ELR (cell line): Measurements from ENCODE around the gene TSHZ2.
A peak's percentile ranks its signal among the peaks of the same experiment; 100 is the strongest.

Experiments
- DNase-seq: peaks from one replicate; pipeline ENCODE4 v3.0.0-alpha.2; 2015; ENCODE audit warnings: low read depth

The TSHZ2 gene

DNA sequence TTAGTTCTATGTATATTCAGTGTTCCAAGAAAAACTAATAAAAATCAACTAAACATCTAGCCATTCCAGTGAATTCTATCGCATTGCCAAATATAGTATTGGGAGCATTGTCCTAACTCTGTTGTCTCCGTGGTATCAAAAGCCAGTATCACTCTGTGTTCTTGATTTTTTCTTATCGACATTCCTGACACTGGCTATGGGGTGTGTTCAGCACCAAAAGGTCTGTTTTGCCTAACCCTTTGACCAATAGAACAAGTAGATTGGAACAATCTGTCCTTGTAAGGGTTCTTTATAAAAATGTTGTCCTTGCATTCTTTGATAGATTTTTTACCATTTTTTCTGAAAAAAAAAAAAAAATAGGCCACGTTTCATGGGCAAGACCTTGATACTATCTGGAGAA lies 161.5 kb downstream of the TSHZ2 start:
- DNase-seq = no peak

DNA sequence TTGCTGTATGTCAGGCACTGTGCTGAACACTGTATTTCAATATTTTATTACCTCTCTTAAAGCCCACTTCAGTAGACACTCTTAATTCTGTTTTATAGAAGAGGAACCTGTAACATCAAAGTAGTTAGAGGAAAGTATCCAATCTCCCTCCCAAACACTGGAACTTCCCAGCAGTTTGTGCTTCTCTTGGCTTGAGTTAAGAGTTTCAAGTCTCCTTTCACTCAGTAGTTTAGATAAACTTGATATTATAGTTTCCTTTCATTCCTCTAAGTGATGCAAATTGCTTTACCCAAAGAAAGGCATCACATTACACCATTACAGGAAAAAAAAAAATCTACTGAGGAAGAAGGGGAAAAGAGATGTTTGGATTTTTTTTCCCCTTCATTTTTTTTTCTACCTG lies 164.3 kb downstream of the TSHZ2 start:
- no peak for DNase-seq

DNA sequence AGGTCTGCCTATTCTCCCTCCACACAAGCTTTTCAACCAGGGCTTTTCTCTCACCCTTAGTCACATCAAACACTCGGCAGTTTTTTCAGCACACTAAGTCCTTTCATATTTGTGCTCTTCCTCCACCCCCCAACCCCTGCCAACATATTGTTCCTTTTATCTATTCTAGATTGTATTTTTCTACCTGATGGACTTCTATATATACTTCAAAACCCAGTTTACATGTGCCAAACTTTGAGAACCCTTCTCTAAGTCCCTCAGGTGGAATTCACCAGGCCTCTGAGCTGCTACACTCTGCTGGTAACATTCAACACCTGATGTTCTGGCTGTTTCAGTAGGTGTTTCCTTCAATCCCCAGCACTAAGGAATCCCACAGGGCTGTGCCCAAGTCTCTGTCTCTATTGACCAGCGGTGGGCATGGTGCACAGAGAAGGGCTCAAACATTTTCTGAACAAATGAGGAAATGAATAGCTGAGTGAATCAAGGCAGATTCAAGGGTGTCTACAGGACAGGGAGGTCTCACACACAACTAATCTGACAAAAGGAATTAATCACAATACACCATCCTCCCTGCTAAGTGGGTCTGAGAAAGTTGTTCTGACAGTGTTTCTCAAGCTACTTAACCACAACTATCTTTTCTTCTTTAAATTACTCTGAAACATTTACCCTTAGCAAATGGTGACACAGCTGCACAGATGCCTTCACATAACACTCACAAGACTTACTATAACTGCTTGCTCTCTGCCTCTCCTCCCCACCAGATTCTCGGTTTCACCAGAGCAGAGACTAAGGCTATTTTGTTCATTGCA lies 166.5 kb downstream of the TSHZ2 start:
- DNase-seq = no peak

DNA sequence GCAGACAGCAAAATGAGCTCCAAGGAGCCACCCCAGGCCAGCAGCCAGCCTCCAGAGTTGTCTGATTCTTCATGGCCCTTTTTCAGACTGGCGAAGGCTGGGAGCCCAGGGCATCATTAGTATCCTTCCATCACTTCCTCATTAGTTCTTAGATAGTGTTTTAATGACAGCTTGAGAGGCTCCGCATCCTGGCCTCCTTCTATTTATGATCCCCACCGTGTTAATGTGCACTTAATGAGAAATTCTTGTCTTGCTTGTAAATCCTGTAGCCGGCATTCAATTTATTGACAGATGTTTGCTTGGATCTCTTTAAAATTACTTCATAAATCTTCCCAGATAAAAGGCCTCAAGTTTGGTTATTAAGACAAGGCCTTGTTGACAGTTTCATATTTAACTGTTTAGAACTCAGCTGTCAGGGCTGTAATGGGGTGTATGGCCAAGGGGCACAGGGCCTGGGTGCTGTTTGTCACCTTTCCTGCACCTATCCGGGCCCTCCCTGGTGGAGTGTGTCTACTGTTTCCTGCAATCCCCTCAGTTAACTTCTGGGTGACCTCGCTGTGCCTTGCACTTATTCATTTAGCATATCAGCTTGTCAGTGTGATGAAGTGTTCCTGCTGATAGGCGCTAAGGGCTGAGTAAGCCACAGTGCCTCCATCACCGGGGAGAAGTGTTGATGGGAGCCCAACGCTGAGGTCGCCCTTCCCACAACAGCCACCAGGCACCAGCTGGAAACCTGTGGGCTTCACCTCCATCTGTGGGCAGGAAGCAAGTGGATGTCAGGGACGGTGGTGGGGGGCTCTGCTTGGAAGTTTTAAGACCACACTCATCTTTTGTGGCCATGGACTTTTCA lies 169.3 kb downstream of the TSHZ2 start:
- DNase-seq = no peak

DNA sequence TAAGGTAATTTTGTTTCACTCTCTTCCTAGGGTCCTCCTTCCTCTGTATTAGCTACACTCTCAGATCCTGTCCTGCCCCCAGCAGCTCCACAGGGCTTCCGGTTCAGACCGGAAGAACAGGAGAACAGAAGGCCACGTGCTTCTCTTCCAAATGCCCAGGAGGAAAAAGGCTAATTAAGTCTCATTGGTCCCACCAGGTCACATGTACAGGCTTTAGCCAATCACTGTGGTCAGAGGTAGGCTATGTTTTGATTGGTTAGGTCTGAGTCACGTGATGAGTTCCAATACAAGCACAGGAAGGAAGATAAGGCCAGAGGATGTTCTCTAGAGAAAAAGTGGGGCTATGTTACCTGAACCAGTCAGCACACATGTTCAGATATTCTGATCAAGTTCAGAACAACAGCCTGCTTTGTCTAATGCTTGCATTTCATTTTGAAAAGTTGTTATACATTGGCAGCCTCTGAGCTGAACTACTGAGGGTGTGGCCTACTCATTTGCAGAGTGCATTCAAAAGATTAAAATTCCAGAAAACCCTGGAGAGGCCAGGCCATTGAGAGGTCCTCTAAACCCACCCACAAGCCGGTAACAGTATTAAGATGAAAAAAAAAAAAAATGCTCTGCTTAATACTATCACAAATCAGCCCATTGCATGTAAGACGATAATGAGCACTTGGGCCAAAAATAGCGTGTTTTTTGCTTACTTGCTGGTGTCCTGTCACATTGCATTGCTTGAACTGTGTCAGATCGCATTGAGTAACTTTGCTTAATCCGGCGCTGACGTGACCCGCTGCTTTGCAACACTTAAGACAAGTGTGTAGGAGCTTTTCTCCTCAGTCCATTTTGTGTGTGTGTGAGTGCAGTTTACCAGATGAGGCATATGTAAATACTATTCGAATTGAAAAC lies 170.3 kb downstream of the TSHZ2 start:
- peak; percentile 1 for DNase-seq

DNA sequence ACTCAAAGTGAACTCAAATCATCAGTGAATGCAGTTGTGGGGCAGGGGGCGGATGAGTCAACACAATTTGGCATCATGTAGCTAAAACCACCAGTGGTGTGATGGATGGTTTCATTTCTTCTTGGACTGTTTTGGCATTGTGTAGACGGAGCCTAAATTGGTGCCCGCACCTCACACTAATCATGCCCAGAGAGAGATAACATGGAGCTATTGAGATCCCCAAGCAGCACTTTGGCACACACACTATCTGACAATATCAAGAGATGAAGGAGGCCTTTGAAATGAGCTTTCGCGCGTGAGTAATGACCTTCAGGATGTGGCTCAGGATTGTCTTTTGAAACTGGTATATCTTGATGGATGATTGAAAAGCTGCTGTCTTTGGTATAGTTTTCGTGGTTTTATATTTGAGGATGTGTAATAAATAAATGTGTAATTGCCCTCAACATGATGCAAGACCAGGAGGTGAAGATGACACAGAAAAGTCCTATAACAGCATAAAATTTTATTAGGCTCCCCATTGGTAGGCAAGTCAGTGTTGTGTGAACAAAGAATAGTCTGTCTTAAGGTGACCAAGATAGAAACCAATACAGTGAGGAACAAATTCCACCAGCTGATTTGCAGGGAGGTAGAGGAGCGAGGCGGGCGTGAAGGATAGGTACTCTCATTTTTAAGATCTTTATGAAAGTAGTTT lies 174.2 kb downstream of the TSHZ2 start:
- no peak for DNase-seq

DNA sequence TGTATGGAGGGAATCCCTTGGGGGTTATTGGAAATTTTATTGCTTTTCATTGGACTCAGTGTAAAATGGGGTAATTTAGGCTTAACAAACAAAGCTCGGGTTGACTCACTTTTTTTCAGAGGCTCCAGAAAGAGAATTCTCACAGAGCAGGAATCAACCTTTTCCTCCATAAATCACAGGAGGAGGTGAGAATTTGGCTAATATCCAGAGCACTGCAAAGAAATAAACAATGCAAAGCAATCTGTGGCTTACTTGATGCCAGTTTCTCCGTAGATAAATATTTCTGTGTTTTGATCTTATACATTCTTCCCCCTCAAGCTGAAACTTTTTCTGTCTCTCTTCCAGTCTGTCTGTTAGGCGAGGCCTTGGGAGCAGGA lies 176.6 kb downstream of the TSHZ2 start:
- no peak for DNase-seq

DNA sequence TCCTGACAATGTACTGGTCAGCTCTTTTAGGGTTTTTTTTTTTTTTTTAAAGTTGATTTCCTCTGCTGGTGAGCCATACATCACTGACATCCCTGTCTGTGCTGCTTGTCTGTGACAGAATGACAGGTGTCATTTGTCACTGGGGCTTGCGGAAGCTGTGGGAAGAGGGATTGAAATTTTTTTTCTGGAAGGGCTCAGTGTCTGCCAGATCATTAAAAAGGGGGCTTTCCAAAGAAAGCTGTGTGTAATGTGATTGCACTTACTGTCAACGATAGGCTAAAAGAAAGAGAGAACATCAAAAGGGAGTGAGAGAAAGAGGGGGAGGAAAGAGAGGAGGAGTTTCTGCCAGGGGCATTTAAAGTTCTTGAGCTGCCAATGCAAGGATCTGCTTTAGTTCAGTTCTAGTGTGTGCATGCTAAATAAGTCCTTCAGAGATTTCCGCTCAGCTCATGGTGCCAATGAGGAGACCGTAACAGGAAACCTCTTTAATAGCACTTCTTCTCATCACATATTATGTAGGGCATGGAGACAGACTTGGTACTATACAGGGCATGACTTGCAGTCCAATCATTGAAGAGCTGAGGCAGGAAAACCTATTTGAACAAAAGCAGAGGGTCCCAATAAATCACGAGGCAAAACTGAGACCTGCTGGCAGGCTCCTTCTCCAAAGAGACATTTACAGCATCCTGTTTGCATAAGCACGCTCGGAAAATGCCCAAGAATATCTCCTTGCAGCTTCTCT lies 177.2 kb downstream of the TSHZ2 start:
- DNase-seq = no peak

DNA sequence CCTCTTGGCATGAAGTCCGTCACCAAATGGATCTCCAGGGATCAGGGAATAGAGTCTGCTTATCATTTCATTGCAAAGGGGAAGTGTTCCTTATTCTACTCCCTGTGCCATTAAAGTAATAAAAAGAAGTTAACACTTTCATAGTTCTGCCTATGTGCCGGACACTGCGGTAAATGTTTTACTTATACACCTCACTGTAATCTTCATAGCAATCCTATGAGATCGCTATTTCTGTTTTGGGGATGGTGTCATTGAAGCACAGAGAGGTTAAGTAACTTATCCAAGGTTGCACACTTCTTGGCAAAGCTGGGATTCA lies 177.7 kb downstream of the TSHZ2 start:
- no peak for DNase-seq

DNA sequence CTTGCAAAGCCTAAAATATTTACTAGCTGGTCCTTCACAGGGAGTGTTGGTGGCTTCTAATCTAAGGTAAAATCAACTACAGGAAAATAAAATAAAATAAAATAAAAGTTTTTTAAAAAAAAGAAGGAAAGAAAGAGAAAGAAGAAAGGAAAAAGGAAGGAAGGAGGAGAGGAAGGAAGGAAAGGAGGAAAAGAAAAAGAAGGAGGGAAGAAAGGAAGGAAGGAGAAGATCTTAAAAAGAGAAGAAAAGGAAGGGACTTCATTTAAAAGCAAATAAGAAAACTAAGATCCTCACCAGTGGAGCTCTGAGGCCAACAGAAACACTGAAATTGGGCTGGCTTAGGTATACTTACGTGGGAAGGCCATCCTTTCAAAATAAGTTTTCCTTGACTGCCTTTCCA lies 178.4 kb downstream of the TSHZ2 start:
- no peak for DNase-seq

DNA sequence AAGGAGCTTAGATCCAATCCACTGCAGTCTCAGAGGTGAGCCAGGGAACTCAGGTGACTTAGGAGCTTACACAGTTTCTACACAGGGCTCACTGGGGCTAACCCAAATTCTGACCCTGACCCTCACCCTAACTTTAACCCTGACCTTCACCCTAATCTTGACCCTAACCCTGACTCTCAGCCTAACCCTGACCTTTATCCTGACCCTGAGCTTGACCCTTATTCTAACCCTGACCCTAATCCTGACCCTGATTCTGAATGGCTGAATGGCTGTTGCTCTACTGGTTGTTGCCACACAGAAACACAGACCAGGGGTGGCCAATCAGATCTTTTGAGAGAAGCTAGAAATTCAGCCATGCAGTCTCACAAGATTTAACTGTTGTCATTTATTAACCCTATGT lies 180.1 kb downstream of the TSHZ2 start:
- no peak for DNase-seq

DNA sequence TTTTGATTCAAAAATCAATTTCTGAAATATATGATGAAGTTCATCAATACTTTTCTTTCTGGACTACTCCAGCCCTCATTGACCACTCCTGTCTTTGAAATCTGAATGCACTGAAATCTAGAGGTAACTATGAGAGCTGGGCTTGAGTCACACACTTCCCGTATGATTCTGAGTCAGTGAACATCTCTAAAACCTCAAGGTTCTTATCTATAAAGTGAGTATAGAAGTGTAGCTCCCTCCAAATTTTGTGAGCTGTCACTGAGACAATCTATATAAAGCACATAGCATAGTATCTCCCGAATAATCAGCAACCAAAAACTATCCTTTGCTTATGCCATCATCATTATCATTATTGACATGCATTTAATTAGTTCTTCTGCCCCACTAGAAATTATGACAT lies 182.4 kb downstream of the TSHZ2 start:
- DNase-seq = no peak

DNA sequence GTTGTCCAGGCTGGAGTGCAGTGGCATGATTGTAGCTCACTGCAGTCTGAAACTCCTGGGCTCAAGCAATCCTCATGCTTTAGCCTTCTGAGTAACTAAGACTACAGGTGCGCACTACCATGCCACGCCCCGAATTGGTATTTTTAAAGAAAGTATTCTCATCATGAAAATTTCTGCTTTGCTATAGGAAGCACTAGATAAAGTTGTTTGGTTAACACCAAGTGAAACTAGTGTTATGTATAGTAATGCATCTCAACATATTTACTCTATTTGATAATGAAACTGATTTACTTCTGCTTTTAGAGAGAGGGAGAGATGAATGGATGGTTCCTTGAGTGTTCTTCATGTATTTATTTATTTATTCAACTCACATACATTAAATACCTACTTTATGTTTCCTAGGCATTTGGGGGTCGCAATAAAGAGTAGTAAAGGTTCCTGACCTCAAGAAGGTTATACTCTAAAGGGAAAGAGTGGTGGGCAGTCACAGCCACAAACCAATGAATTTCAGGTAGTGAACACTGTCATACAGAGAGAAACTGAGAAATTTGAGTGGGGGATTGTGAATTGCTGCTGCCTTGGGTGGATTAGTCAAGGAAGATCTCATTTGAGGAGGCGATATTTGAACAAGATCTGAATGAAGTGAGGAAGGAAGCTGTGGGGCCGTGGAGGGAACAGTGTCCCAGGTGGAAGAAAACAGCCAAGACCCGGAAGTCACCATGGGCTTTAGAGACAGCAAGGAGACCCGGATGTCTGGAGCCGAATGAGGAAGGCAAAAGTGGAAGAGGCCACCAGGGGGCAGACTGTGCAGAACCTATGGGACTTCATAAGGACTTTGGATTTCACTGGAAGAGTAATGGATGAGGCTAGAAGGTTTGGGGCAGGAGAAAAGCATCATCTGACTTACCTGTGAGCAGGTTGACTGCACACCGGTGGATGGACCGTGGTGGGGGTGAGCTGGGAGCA lies 185.6 kb downstream of the TSHZ2 start:
- peak; percentile 45 for DNase-seq

DNA sequence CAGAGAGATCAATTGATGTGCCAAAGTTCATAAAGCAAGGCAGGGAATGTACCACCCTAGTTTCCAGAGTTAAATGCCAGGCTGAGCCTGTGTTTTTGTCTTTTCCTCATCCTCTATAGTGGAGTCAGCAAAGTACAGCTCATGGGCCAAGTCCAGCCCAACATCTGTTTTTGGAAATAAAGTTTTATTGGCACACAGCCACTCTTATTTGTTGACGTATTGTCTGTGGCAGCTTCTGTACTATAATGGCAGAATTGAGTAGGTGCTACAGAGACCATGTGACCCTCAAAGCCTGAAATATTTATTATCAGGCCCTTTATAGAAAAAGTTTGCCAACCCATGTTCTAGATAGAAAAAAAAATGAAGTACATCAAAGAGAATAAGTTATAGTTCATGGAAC lies 187.0 kb downstream of the TSHZ2 start:
- DNase-seq = no peak

DNA sequence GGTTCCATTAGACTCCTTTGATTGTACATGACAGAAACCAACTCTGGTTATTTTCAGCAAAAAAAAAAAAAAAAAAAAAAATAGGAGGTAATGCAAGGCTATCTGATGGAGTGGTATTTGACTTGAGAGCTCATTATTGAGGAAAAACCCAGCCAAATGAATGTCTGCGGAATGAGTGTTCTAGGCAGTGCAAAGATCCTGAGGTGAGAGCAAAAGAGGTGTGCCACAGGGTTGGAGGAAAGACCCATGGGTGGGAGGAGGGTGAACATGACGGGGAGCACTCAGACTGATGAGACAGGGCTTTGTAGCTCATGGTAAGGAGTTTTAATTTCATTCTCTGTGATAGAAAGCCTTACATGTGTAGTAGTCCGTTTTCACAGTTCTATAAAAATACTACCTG lies 188.9 kb downstream of the TSHZ2 start:
- no peak for DNase-seq

DNA sequence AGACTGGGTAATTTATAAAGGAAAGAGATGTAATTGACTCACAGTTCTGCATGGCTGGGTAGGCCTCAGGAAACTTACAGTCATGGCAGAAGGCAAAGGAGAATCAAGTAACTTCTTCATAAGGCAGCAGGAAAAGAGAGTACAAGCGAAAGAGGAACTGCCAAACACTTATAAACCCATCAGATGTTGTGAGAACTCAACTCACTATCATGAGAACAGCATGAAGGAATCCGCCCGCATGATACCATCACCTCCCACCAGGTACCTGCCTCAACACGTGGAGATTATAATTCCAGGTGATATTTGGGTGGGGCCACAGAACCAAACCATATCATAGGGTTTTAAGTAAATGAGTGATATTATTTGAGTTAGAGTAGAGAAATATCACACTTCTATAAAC lies 189.3 kb downstream of the TSHZ2 start:
- DNase-seq = no peak

DNA sequence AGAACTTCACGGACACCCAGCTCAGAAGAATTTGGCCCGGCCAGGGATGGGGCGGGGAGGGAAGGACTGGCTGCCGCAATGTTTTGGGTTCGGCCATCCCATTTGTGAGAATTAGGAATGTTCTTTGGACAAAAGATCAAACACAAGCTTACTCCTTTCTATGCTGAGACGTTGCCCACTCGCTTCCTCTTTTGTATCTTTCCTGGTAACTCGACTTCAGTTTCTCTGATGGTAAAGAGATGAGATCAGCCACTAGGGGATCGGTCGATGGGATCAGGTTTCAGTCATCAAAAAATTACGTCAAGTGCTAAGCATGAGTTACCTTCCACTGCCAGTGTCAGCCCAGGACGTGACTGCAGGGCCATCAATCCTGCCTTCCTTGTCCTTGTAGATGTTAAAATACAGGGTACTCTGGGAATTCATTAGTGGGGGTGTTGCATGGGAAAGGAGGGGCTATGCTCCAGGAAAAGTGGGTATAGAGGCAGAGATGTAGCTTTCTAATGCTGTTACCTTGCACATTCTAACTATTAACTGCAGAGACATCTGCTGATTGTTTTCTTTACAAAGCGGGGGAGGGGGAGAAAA lies 190.2 kb downstream of the TSHZ2 start:
- peak; percentile 8 for DNase-seq

DNA sequence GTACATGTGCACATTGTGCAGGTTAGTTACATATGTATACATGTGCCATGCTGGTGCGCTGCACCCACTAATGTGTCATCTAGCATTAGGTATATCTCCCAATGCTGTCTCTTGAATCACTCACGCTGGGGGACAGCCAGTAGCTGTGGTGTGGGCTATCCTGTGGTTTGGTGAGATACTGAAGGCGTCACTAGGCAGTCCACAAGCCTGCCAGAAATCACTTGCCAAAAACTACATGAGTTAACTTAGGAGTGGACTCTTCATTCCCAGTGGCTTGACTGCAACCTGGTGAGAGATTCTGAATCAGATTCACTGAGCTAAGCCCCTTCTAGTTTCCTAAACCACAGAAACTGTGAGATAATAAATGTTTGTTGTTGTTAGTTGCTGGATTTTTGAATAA lies 191.3 kb downstream of the TSHZ2 start:
- no peak for DNase-seq

DNA sequence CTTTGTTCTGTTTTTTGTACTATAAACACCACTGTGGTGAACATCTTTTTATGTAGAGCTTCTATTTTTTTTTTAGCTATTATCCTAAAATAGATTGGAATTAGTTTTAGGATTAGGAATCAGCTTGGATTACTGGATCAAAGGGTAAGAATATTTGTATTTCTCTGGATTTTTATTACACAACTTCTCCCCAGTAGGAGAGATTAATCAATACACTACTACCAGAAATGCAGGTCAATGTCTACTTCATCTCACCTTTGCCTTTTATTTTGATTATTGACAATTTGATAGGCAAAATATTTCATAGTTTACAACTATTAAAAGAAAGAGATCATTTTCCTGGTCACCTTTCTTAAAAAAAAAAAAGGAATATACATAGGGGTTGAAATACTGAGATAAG lies 191.9 kb downstream of the TSHZ2 start:
- no peak for DNase-seq

DNA sequence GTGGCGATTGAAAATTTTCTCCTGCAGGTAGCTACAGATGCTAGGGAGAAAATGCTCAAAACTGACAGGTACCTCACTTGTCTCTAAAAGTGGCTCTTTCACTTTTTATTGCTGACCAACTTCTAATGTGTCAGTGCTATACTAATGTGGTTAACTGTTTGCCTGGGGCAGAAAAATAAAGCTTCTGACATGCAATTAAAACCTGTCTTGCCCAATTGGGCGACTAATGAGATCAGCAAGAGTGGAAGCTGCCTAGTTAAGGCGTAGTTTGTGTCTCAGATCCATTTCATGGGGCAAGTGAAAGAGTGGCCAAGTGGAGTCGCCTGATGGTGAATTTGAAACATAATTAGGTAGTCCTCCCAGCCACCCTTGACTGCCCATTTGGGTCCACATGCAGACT lies 193.3 kb downstream of the TSHZ2 start:
- no peak for DNase-seq
